GM23338 (cell line): Measurements from ENCODE around the gene MRPL1. TPM values are rescaled to one million over a fixed set of nuclear protein-coding genes. Genes with fewer than 3 reads are reported as not detected.

Experiments used
- ATAC-seq: fragments of 200-7000 bp; cut with Tn5 transposase; 3 replicates; pipeline ENCODE4 v1.9.1; 2020
- DNase-seq: peaks from one replicate; pipeline ENCODE4 v3.0.0-alpha.2; 2015; ENCODE audit warnings: low spot score
- H2AFZ ChIP-seq: fragments of 200-600 bp; sonication (generic); 2 replicates; pipeline ENCODE4 v1.8.0; 2016; ENCODE audit warnings: antibody characterized with exemption, mild to moderate bottlenecking, moderate library complexity
- H3F3A ChIP-seq: fragments of 200-600 bp; sonication (generic); replicated peaks from 2 replicates; pipeline ENCODE4 v1.8.0; 2017; ENCODE audit warnings: antibody characterized with exemption, mixed run types, low read depth
- H3K27ac ChIP-seq: fragments of 200-600 bp; sonication (generic); 2 replicates; pipeline ENCODE4 v1.6.1; 2016; ENCODE audit warnings: low read depth
- H3K27me3 ChIP-seq: fragments of 200-600 bp; sonication (generic); 2 replicates; pipeline ENCODE4 v1.8.0; 2016; ENCODE audit warnings: mild to moderate bottlenecking, mixed run types, moderate library complexity; ENCODE audit not compliant: insufficient read depth
- H3K36me3 ChIP-seq: fragments of 200-600 bp; sonication (generic); 2 replicates; pipeline ENCODE4 v1.8.0; 2016; ENCODE audit warnings: mild to moderate bottlenecking; ENCODE audit not compliant: insufficient read depth
- H3K4me1 ChIP-seq: fragments of 200-600 bp; sonication (generic); 2 replicates; pipeline ENCODE4 v1.8.0; 2016; ENCODE audit warnings: mild to moderate bottlenecking, moderate library complexity; ENCODE audit not compliant: insufficient read depth
- H3K4me2 ChIP-seq: fragments of 200-600 bp; sonication (generic); 2 replicates; pipeline ENCODE4 v1.7.1; 2017; ENCODE audit warnings: mixed run types
- H3K4me3 ChIP-seq: fragments of 200-600 bp; sonication (generic); 2 replicates; pipeline ENCODE4 v1.6.1; 2016; ENCODE audit warnings: mixed run types
- H3K79me2 ChIP-seq: fragments of 200-600 bp; sonication (generic); replicated peaks from 2 replicates; pipeline ENCODE4 v1.8.0; 2017; ENCODE audit warnings: mild to moderate bottlenecking; ENCODE audit not compliant: insufficient read depth
- H3K9me2 ChIP-seq: fragments of 200-600 bp; sonication (generic); 2 replicates; pipeline ENCODE4 v1.8.0; 2017; ENCODE audit not compliant: insufficient read depth
- H4K20me1 ChIP-seq: fragments of 200-600 bp; sonication (generic); replicated peaks from 2 replicates; pipeline ENCODE4 v1.8.0; 2017; ENCODE audit warnings: mild to moderate bottlenecking; ENCODE audit not compliant: insufficient read depth
- H3K27ac Mint-ChIP-seq: 2 replicates; pipeline ENCODE4 v1.8.0; 2020; ENCODE audit warnings: inconsistent platforms, mild to moderate bottlenecking, moderate library complexity, mixed read lengths
- H3K27me3 Mint-ChIP-seq: 3 replicates; pipeline ENCODE4 v1.8.0; 2022; ENCODE audit warnings: low read depth, mild to moderate bottlenecking, moderate library complexity, mixed read lengths, inconsistent platforms; ENCODE audit not compliant: insufficient read depth, poor library complexity
- H3K36me3 Mint-ChIP-seq: 3 replicates; pipeline ENCODE4 v1.8.0; 2021; ENCODE audit warnings: low read depth, mild to moderate bottlenecking, inconsistent platforms, moderate library complexity, mixed read lengths
- H3K4me1 Mint-ChIP-seq: 3 replicates; pipeline ENCODE4 v1.8.0; 2020; ENCODE audit warnings: mild to moderate bottlenecking, inconsistent platforms, mixed read lengths
- H3K4me3 Mint-ChIP-seq: 3 replicates; pipeline ENCODE4 v1.8.0; 2021; ENCODE audit warnings: moderate library complexity, mild to moderate bottlenecking, inconsistent platforms, mixed read lengths
- H3K9me3 Mint-ChIP-seq: 3 replicates; pipeline ENCODE4 v1.8.0; 2020; ENCODE audit warnings: moderate library complexity, mild to moderate bottlenecking, inconsistent platforms, mixed read lengths
- CTCF ChIP-seq, 2 experiments: fragments of 200-600 bp in 1 of 2; sonication (generic) in 1 of 2; conservative IDR thresholded peaks; 2 replicates each; pipeline versions ENCODE4 v1.5.1 to v1.6.1; 2016 to 2017; ENCODE audit warnings: antibody characterized with exemption in 2 of 2, low read depth in 2 of 2, mild to moderate bottlenecking in 2 of 2, moderate library complexity in 1 of 2
- ETS1 ChIP-seq: IDR thresholded peaks from 2 replicates; pipeline ENCODE4 v1.6.1; 2016; ENCODE audit warnings: antibody characterized with exemption
- EZH2 ChIP-seq: fragments of 200-600 bp; sonication (generic); IDR thresholded peaks from one replicate; pipeline ENCODE4 v1.8.0; 2017; ENCODE audit warnings: antibody characterized with exemption, mild to moderate bottlenecking, low read depth; ENCODE audit not compliant: unreplicated experiment
- JUNB ChIP-seq: IDR thresholded peaks from one replicate; pipeline ENCODE4 v1.6.1; 2016; ENCODE audit warnings: antibody characterized with exemption; ENCODE audit not compliant: unreplicated experiment
- POLR2AphosphoS5 ChIP-seq: IDR thresholded peaks from 2 replicates; pipeline ENCODE4 v1.6.1; 2016; ENCODE audit warnings: antibody characterized with exemption, low read depth
- REST ChIP-seq: IDR thresholded peaks from one replicate; pipeline ENCODE4 v1.6.1; 2018; ENCODE audit warnings: antibody characterized with exemption; ENCODE audit not compliant: unreplicated experiment
- ZNF114 ChIP-seq: fragments of 250-450 bp; sonication (Bioruptor Pico); IDR thresholded peaks from 2 replicates; pipeline ENCODE4 v1.5.0; 2020; ENCODE audit warnings: mild to moderate bottlenecking, moderate library complexity
- ZNF331 ChIP-seq: fragments of 250-450 bp; sonication (Bioruptor Pico); IDR thresholded peaks from 2 replicates; pipeline ENCODE4 v1.5.0; 2020; ENCODE audit warnings: low read depth, mild to moderate bottlenecking, moderate library complexity
- ZNF462 ChIP-seq: fragments of 250-450 bp; sonication (Bioruptor Pico); IDR thresholded peaks from 2 replicates; pipeline ENCODE4 v1.5.0; 2020; ENCODE audit warnings: mild to moderate bottlenecking, moderate library complexity
- polyA plus RNA-seq: library from polyadenylated mRNA; unstranded; fragments of >200 nt; fragmentation: Nextera tagmentation; extraction: Ambion mirVana; gene quantifications from 2 replicates; pipeline ENCODE4 v1.2.1, GENCODE V29; 2016
- total RNA-seq: library from RNA; depleted of rRNA; stranded (reverse); fragments of >200 nt; shearing (Covaris generic); gene quantifications from 2 replicates; pipeline ENCODE4 v1.2.3, GENCODE V29; 2014

MRPL1 gene
- total and polyA plus RNA-seq, 2 experiments from 2014 or later, result 29.2 to 46.5 TPM

GRCh38 chr4:77905651-77906263 lies 43.1 kb downstream of the MRPL1 start:
- Histone ChIP-seq H2AFZ (no peak overlapping the region), H3K4me3 (no peak overlapping the region), H3K36me3 (no peaks in the 10 kb centered on the region; the same call in 1 of the 2 replicates), H3K27ac (no peak overlapping the region), H3K79me2 (no peaks in the 10 kb centered on the region), H3K9me2 (no peaks in the 10 kb centered on the region), H3K27me3 (no peaks in the 10 kb centered on the region), H3K4me1 (no peaks in the 10 kb centered on the region), H3K4me2 (no peak overlapping the region), H4K20me1 (no peaks in the 10 kb centered on the region), H3F3A (no peaks in the 10 kb centered on the region)
- Mint-ChIP-seq H3K27ac (no peak overlapping the region), H3K27me3 (peaks cover 4% of the 10 kb centered on the region), H3K4me3 (no peak overlapping the region), H3K9me3 (no peaks in the 10 kb centered on the region), H3K4me1 (no peaks in the 10 kb centered on the region), H3K36me3 (peaks cover 11% of the 10 kb centered on the region; the same call in 2 of the 3 replicates)
- TF ChIP-seq ZNF331 (no peak), POLR2AphosphoS5 (no peak), ZNF114 (CRISPR knock-in tag) (no peak), REST (no peak), JUNB (no peak), EZH2 (no peak), CTCF (conservative IDR thresholded peaks at IDR 0.05; ENCODE audit: low read depth in 2 of 2) (no peak), ZNF462 (CRISPR knock-in tag) (no peak), ETS1 (no peak)
- ATAC-seq, result no peak
- DNase-seq, result no peak
